ENCODE results near the gene ZFP36L1. TPM values are rescaled to one million over a fixed set of nuclear protein-coding genes. Genes with fewer than 3 reads are reported as not detected.

The ZFP36L1 gene
- total and polyA plus RNA-seq, 10 of the 15 experiments (the other 5 are each of a cell fraction or from before 2014, with no cell fraction given), result 22.0 to 184 (median 66.1) TPM

DNA sequence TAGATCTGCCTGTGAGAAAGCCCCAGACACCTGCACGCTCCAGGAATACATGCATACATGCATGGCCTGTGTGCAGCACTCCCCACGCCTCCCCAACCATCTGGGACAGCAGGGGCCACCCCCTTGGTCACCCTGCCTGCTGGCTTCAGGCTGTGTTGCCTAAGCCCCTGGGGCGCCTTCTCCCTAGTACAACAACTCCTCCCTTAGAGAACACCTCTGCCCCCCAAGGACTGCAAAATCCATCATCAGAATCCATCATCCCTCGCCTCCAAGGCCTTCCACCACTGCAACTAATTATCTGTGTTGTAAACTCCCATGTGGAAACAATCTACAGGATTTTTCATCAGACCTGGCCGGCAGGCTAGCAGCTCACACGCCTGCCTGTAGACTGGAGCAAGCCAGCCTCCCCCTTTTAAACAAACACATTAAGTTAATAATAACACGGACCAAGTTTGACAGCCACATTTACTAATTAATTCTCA is 36.8 kb downstream of the ZFP36L1 start:
- no peak for FAIRE-seq
- no peak for DNase-seq (ENCODE audit: low read depth, low spot score)
- BruUV-seq (replicated peaks), result no TSS peak
- 53% methylated on average over 7 of the region's 7 CpGs for WGBS (ENCODE audit: insufficient coverage, insufficient replicate concordance, low lambda C conversion rate, missing lambda C conversion rate)
- Histone ChIP-seq H3K4me3 (no peak overlapping the region), H3K36me3 (ENCODE audit: control insufficient read depth in 2 of 2, insufficient read depth in 2 of 2, low read length in 1 of 2) (no peaks in the 10 kb centered on the region), H2AFZ (ENCODE audit: control insufficient read depth, low read depth, low read length) (no peak overlapping the region), H3K79me2 (ENCODE audit: control insufficient read depth, insufficient read depth, low read length) (no peaks in the 10 kb centered on the region), H3K9me3 (replicated peaks; ENCODE audit: control insufficient read depth, insufficient read depth, low read length) (no peaks in the 10 kb centered on the region), H3K4me1 (ENCODE audit: control insufficient read depth, insufficient read depth, low read length) (no peaks in the 10 kb centered on the region), H4K20me1 (ENCODE audit: control insufficient read depth, insufficient read depth) (no peaks in the 10 kb centered on the region), H3K4me2 (ENCODE audit: control insufficient read depth, insufficient read depth) (no peak overlapping the region), H3K27me3 (replicated peaks in 1 of 2; ENCODE audit: control insufficient read depth in 2 of 2, insufficient read depth in 2 of 2, low read length in 1 of 2) (no peaks in the 10 kb centered on the region), H3K27ac (ENCODE audit: control insufficient read depth, insufficient read depth) (no peak overlapping the region), H3K9ac (ENCODE audit: control insufficient read depth, insufficient read depth, low read length) (no peak overlapping the region)
- no peak for ATAC-seq
- TF ChIP-seq NRF1 (conservative IDR thresholded peaks at IDR 0.05; ENCODE audit: low read depth, low read length), result no peak
- ChIA-PET CTCF (no interaction called here), POLR2A (interaction anchor here (0.6 kb wide), 1 partner anchor 702 kb away, joined by 4 read pairs; no protein-coding TSS in a partner anchor), SMC1A (ENCODE audit: uncharacterized antibody, unreplicated experiment) (interaction anchor here (1.1 kb wide), 1 partner anchor 19 kb away, joined by 3 read pairs; no protein-coding TSS in a partner anchor), RAD21 (ENCODE audit: unreplicated experiment) (no interaction called here)
- in situ Hi-C loops (cut with MboI), result no loop called here
- intact Hi-C loops (cut with micrococcal nuclease; ENCODE audit: unreplicated experiment), result no loop called here

DNA sequence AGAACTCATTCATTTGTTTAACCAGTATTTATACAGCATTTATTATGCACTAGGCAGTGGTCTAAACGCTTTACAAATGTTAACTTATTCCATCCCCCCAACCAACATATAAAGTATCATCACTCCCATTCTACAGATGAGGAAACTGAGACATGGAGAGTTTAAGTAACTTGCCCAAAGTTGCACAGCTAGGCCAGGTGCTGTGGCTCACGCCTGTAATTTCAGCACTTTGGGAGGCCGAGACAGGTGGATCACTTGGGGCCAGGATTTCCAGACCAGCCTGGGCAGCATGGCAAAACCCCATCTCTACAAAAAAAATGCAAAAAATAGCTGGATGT is 37.9 kb downstream of the ZFP36L1 start:
- ChIA-PET RAD21 (ENCODE audit: unreplicated experiment) (interaction anchor here (0.8 kb wide), 1 partner anchor 9 kb away, joined by 3 read pairs; no protein-coding TSS in a partner anchor), CTCF (interaction anchor here (0.6 kb wide), 1 partner anchor 236 kb away, joined by 3 read pairs; no protein-coding TSS in a partner anchor), POLR2A (no interaction called here), SMC1A (ENCODE audit: uncharacterized antibody, unreplicated experiment) (interaction anchor here (1.1 kb wide), 1 partner anchor 20 kb away, joined by 3 read pairs; no protein-coding TSS in a partner anchor)
- H4K20me1 ChIP-seq (ENCODE audit: control insufficient read depth, insufficient read depth), result no peaks in the 10 kb centered on the region
- BruUV-seq (replicated peaks), result no TSS peak
- no peaks in the 10 kb centered on the region for H3K27me3 ChIP-seq (replicated peaks in 1 of 2; ENCODE audit: control insufficient read depth in 2 of 2, insufficient read depth in 2 of 2, low read length in 1 of 2)
- no peaks in the 10 kb centered on the region for H3K9me3 ChIP-seq (replicated peaks; ENCODE audit: control insufficient read depth, insufficient read depth, low read length)
- H3K27ac ChIP-seq (ENCODE audit: control insufficient read depth, insufficient read depth), result no peak overlapping the region
- no peaks in the 10 kb centered on the region for H3K36me3 ChIP-seq (ENCODE audit: control insufficient read depth in 2 of 2, insufficient read depth in 2 of 2, low read length in 1 of 2)
- no peak overlapping the region for H3K4me2 ChIP-seq (ENCODE audit: control insufficient read depth, insufficient read depth)
- FAIRE-seq (no peak), DNase-seq (ENCODE audit: low read depth, low spot score) (no peak), ATAC-seq (no peak)
- no peak overlapping the region for H3K9ac ChIP-seq (ENCODE audit: control insufficient read depth, insufficient read depth, low read length)
- no peaks in the 10 kb centered on the region for H3K79me2 ChIP-seq (ENCODE audit: control insufficient read depth, insufficient read depth, low read length)
- TF ChIP-seq NFXL1 (IDR thresholded peaks at IDR 0.05; ENCODE audit: borderline replicate concordance), result no peak
- intact Hi-C loops (cut with micrococcal nuclease; ENCODE audit: unreplicated experiment) (no loop called here), in situ Hi-C loops (cut with MboI) (no loop called here)
- no peaks in the 10 kb centered on the region for H3K4me1 ChIP-seq (ENCODE audit: control insufficient read depth, insufficient read depth, low read length)
- 73% methylated on average over 3 of the region's 3 CpGs for WGBS (ENCODE audit: insufficient coverage, insufficient replicate concordance, low lambda C conversion rate, missing lambda C conversion rate)
- H3K4me3 ChIP-seq, result no peak overlapping the region
- no peak overlapping the region for H2AFZ ChIP-seq (ENCODE audit: control insufficient read depth, low read depth, low read length)

Data from GM12878 (cell line).